CD4-positive, alpha-beta T cell treated with Interleukin-15 for 4 hours (primary cell): ENCODE results near the gene LRRC40.
"Not testable (repeated sequence)": the region's sequence is repeated elsewhere in the genome, so short reads cannot be mapped to it uniquely, and the experiment has no call there.

Experiments used
- DNase-seq: peaks from one replicate; pipeline ENCODE4 v3.0.0-alpha.2; 2020; ENCODE audit warnings: low spot score

LRRC40 gene

DNA sequence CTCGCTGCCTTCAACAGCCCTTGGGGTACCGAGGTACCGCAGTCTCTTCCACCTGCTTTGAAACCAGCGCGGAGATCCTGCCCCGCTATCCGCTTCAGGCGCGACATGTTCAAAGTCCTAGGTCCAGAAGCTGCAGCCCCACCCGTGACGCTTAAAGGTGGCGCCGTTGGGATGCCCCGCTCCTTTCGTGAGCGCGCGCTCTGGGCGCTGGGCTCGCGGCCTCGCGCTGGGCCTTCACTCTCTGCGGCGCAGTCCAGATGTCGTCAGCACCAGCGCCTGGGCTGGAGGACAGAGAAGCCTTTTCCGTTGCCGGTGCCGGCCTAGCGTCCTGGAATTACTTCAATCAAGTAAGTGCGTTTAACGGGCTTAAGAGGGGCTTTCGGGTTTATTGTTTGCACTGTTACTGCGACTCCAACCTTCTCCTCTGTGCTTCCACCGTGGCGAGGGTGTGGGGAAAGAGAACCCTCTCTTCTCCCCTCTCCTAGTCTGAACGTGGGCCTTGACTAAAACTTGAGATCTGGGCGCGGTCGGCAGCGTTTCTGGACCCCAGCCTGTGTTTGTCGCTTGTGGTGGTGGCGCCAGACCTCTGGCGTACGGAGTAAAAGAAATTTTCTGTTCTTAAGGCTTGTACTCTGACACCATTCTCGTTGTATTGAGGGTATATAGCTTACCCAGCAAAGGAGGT, at the start of gene LRRC40:
Gene LRRC40, minus strand, starts transcription at position 146 of the 685 bp plus-strand sequence. Its CDS starts 39 bp downstream, at position 107.
- DNase-seq = peak; percentile 95

DNA sequence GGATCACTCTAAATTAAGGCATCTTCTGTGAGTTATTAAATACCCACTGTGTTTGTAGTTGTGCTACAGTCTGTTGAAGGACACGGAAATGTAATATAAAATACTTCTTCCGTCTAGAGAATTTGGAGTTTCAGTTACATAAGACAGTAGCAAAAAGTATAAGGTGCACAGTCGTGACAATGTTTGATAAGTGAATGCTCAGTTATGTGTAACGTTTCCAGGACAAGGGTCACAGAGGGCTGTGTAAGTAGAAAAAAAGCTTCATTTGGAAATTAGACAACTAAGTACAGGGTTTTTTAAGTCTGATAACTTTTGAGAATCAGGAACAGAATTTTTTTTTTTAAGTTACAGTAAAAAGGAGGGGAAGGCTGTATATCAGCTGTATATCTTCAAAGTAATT, 43.4 kb upstream of the LRRC40 start:
- no peak for DNase-seq

DNA sequence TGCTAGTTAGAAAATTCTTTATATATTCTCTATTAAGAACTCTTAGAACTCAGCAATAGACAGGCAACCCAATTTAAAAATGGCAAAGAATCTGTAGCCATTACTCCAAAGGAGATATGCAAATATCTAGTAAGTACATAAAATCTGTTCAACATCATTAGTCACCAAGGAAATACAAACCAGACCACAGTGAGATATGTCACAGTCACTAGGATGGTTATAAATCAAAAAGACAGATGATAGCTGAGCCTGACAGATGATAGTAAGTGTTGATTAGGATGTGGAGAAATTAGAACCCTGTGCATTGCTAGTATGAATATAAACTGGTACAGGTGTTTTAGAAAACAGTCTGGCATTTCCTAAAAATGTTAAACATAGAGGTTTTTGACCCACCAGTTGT, 42.4 kb upstream of the LRRC40 start:
- DNase-seq = no peak

DNA sequence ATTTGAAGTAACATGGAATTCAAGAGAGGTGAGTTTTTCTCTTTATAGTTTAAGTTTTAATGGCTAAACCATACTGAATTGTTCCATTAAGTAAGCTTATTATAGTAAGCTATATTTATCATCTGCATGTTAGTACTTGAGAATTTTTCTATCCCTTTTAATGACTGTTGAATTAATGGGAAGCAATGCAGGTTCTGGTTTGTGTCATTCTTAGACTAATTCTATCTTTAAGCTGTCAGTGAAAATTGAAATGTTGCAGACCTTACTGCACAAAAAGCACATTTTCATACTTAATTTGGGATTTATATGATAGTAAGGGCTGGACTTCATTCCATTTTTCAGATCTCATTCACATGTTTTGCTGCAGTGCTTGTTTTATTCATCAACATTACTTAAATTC, 41.7 kb upstream of the LRRC40 start:
- no peak for DNase-seq

DNA sequence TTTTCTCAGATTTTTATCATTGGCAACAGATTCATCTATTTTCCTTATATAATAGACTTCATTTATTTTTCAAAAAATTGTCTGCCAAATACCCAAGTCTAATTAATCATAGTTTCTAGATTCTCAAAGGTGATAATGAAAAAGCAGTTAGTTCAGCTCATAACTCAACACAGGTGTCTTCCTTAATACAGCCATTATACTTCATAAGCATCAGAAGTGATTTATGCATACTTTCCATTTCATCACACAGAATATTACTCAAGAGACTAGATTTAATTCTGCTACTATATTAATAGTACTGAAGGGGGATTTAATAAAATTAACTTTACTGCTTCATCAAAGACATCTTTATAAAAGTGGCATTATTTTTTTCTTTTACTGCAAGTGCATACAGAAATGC, 34.6 kb upstream of the LRRC40 start:
- DNase-seq = no peak

DNA sequence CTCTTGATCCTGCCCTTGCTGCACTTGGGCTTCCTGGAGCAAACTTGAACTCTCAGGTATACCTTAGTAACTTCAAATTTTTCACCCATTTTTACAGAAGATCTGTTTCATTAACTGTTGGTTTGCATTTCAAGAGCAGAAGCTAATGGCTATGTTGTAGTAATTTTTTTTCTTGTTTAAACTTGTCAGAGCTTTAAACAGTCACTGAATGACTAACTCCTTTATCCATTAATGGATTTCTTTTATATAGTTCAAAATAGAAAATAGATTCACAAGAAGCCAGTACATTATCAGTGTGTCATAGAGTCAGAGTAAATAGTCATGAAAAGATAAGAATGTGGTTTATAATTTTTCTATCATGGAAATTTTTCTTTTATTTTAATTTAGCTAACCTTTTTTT, 29.4 kb upstream of the LRRC40 start:
- no peak for DNase-seq

DNA sequence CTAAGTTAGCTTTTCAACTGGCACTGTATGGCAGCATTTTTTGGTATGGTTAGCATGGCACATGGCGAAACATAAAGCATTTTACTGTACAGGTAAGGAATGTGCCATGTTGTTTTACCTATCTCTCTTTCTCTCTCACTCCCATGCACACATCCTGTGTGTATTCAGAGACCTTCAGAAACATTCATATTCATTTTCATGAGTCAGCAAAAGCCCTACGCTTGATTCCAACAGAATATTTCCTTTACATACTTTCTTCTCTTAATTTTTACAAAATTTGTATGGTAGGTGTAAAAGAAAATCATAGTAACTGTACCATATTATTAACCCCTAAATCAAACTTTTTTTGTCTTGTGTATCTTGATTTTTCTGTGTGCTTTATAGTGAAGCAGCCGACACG, 26.1 kb upstream of the LRRC40 start:
- no peak for DNase-seq

DNA sequence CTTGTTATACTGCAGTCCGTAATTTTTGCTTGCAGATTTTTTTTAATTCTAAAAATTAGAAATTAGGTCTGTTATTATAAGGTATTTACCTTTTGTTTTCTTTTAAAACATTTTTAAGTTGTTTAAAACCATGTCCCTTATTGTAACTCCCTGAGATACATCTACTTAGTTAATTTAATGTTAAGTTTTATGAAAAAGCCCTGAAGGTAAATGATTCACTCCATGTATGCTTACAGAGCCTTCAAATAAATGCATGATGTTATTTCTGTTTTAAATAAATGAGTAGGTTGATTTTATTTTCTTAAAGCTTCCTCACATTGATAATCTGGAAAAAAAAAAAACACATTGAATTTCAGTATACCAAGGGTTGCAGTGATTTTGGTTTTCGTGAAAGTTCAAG, 23.3 kb upstream of the LRRC40 start:
- DNase-seq = no peak

DNA sequence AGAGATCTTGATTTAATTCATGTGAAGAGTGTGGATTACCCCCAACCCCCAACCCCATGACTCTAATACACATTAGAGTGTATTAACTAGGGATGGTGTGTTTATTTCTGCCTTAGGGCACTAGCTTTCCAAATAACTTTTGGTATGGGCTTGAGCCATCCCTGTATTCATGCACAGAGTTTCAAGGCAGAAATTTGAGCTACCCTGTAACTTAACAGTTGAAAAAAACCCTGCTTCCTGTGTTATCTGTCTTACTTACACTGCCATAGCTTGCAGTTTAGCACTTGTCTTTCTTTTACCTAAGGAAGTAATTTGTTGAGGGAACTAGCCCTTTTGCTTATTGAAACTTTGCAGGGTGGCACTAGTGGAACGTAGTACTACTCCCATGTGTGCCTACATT, 22.1 kb upstream of the LRRC40 start:
- DNase-seq = peak; percentile 2

DNA sequence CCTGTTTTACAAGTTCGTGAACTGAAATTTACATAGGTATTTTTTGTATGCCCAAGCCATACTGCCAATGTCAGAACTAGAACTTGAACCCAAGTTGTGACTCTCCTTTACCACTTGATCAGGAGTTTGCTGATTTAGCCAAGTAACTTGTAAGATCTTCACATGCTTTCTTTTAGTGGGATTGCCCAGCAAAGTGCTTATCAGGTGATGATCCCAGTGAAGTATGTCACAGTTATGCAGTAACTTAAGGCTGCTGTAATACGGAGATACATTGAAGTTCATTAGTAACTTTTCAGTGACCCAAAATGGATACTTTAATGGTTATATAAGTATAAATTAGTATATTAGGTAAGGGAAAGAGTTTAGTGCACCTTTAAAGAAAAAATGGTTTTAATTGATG, 19.6 kb upstream of the LRRC40 start:
- DNase-seq = no peak

DNA sequence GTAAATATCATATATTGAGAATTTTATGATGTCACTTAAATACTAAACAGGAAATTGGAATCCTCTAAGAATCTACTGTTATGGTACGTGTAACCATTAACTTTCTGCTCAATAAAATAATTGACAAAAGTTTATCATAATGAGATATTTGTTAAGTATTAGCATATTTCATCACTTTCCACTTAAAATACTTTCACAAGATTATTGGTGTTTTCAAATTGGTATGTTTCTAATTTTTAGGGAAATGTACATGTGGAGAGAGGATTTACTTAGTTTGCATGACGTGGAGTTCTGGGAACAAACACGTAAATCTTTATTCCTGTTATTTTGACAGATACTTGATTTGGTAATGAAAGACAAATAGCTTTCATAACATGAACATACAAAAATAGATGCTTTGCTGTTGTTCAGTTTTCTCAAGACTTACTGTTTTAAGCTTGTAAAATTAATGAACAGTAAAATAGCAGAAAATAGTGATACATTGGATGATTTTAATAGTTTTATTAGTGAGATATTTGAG, 17.4 kb upstream of the LRRC40 start:
- no peak for DNase-seq

DNA sequence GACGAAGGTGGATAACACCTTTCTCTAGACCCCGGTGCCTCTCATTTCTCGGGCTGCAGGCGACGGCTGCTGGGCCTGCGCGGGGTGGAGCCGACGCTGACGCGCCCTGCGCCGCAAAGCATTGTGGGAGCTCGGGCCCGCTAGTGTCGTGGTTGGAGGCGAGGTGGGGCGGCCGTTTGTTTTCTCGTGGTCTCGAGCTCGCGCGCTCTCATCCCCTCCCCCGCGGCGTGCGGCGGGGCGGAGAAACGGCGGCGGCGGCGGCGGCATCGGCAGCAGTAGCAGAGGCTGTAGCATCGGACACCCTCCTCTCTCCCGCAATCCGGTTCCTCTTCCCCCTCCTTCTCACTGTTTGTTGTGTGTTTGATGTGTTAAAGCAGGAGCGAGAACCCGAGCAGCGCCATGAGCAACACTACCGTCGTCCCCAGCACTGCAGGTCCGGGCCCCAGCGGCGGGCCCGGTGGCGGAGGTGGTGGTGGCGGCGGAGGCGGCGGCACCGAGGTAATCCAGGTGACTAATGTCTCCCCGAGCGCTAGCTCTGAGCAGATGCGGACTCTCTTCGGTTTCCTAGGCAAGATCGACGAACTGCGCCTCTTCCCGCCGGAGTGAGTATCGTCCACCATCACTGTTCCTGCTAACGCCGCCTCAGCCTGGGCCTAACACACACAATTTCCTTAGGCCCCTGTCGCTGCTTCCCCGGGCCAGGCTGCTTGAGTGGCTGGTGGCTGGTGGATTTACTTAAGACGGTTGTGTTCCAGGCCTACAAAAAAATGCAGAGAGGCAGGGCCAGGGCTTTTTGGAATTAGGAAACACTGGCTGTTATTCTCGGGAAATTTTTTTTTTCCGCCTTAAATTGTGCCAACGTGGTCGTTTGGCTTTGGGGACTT, 16.1 kb upstream of the LRRC40 start, which contains the start of gene SRSF11:
Gene SRSF11, plus strand, starts transcription at position 143 of the 884 bp plus-strand sequence. Its CDS starts 257 bp downstream, at position 400.
- peak; percentile 96 for DNase-seq

DNA sequence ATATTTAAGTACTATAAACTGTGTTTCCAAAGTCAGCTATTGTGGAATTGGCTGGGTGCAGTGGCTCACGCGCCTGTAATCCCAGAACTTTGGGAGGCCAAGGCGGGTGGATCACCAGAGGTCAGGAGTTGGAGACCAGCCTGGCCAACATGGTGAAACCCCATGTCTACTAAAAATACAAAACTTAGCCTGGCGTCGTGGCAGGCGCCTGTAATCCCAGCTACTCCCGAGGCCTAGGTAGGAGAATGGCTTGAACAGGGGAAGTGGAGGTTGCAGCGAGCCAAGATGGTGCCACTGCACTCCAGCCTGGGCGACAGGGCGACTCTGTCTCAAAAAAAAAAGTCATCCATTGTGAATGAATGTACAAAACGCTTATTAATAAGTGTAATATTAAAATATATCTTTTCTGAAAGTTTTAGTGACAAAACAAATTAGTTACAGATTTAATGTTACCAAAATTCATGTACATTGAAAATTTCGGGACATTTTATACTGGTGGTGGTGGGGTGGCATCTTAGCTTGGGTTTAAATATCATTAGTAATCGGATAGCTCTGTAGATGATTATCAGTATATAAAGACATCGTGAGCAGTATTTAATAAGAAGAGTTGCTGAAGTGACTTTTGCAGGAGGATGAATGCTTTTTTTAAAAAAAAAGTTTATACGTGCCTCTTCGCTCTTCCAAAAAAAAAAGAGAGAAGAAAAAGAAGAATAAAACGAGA, 15.3 kb upstream of the LRRC40 start:
- DNase-seq = no peak

DNA sequence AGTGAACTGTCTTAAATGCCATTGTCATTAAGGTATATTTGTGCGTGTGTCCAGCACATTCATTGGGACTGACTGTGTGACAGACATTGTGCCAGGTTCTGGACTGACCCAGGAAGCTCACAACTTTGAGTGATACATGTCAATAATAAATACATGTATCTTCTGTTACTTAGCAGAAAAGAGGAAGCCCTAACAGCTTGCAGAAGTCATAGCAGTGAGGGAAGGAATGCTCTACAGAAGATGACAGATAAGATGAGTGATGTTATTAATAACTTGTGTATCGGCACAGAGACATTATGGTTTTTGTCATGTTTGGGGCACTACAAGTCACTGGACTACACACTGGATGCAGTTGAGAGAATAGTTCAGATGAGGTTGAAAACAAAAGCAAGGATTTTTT, 14.6 kb upstream of the LRRC40 start:
- DNase-seq = no peak

DNA sequence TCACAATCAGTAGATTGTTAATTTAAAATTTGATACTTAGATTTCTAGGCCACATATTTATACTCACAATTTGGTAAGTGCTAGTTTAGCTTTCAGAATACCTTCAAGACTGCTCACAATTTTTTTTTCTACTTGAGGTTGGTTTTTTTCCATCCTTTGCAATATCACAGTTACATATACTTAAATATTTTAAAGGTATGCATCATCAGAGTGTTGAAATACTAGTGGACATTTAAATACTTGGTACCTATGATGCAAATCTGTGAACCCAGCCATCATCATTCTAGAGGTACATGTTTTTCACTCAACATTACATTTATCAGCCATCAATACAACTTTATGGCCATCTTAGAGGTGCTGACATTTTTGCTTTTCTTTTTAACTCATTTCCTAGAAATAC, 6.2 kb upstream of the LRRC40 start:
- no peak for DNase-seq

DNA sequence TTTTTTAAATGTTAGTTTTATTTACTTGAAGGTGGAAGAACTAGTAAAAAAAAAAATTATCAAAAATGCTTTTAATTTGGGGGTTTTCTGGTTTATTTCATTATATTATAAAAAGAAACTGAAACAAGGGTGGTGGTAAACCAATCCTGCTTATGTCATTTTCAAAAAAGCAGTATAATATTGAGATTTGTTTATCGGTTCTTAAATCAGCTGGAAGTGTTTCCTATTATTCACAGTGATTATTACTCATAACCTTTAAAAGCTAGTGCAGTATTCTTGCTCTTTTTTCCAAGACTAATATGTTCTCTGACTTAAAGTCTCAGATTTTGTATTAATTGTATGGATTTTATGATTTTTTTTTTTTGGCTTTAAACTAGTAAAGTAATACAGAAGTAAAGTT, 5.4 kb upstream of the LRRC40 start:
- DNase-seq = no peak

DNA sequence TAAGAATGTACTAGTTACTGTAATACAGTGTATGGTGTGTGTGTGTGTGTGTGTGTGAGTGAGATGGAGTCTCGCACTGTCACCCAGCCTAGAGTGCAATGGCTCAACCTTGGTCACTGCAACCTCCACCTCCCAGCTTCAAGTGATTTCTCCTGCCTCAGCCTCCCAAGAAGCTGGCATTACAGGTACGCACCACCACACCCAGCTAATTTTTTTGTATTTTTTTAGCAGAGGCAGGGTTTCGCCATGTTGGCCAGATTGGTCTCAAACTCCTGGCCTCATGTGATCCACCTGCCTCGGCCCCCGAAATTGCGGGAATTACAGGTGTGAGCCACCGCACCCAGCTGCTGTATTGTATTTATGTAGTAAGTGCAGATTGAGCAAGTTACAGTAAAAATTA, 2.9 kb upstream of the LRRC40 start:
- DNase-seq = no peak

DNA sequence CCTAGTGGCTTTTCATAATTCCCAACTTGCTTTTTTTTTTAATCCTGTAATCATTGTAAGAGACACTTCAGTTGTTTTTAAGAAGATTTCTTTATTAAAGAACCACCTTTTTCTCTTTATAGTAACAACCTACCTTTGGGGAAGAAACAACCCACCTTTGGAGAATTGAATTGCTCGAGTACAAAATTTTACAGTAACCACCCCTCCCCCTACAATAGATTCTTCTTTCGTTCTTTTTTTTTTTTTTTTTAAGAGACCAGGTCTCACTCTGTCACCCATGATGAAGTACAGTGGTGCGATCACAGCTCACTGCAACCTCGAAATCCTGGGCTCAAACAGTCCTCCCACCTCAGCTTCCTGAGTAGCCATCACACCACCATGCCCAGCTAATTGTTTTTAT, 2.1 kb upstream of the LRRC40 start:
- DNase-seq = no peak

DNA sequence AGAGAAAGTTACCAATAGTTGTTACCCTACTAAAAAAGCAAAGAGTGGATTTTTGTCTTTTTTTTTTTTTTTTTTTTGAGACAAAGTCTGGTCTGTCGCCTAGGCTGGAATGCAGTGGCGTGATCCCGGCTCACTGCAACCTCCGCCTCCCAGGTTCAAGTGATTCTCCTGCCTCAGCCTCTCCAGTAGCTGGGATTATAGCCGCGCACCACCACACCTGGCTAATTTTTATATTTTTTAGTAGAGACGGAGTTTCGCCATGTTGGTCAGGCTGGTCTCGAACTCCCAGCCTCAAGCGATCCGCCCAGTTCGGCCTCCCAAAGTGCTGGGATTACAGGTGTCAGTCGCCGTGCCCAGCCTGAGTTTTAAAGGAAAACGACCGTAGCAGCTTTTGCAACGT, 1.5 kb upstream of the LRRC40 start:
- not testable (repeated sequence) for DNase-seq

DNA sequence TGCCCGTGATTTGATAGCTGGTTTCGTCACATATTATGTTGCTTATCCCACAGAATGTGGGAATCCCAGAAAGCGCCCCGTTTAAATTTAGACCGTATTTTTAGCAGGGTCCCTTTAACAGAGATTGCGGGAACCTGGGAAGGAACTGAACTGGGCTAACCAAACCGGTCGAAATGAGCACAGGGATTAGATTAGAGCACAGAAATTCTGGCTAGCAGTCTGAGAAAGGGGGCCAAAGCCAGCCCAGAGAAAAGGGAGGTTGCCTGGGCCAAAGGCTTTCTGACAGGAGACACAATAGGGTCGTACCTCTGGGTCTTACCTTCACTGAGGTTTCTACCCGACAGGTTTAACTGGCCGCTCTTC, 327 bp downstream of the LRRC40 start:
- DNase-seq = no peak

DNA sequence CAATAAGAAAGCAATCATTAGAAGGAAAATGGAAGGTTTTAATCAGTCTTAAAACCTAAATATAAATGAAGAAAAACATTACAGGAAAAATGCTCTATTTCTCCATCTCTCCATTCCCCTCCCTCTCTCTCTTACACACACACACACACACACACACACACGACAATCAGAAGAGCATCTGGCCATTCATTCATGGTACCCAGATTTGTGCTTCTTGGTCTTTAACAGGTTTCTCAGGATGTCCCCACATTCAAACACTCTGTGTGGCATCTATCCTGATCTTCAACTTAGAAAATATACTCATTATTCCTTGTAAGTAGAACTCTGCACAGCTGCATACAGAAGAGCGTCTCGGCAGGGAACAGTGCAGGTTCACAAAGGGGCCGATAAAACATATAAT, 779 bp downstream of the LRRC40 start:
- no peak for DNase-seq

DNA sequence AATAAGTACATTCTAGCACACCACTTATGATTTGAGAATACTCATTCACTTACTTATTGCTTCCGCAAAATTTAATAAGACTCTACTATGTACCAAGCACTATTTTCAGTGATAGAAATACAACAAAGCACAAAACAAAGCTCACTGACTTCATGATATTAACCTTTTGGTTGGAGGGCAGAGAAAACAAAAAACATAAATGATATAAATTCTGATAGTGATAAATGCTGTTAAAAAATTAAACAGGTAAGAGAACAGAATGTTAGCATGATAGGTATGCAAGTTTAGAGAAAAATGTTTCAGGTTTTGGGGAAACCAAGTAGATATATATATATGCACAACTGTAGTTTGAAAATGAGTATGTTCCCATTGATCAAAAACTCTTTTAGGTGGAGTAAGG, 1.2 kb downstream of the LRRC40 start:
- no peak for DNase-seq
